Kidney (tissue), 14 donors: ENCODE data around the gene CD320. TPM values are rescaled to one million over a fixed set of nuclear protein-coding genes. Genes with fewer than 3 reads are reported as not detected.
A peak's percentile ranks its signal among the peaks of the same experiment; 100 is the strongest.

Experiments
- DNase-seq, 5 donors: peaks; one replicate each; pipeline ENCODE4 v3.0.0-alpha.2; 2013 to 2020
- FAIRE-seq: peaks from 2 replicates; lab custom pipeline; 2012; peaks lifted over from hg19 to GRCh38; lab: Jason Lieb, UNC
- H3K27ac ChIP-seq, 2 donors: one replicate each; pipeline ENCODE4 v1.7.0; 2013; ENCODE audit warnings: low read depth in 2 of 2, low read length in 2 of 2, inconsistent platforms in 1 of 2
- H3K27me3 ChIP-seq: one replicate; pipeline ENCODE4 v1.7.1; 2013; ENCODE audit warnings: low read length, inconsistent platforms; ENCODE audit not compliant: control insufficient read depth, insufficient read depth
- H3K36me3 ChIP-seq, 3 donors: one replicate each; pipeline versions ENCODE4 v1.7.0 to v1.7.1; 2013; ENCODE audit warnings: low read length in 3 of 3, control low read depth in 1 of 3, inconsistent platforms in 1 of 3; ENCODE audit not compliant: insufficient read depth in 3 of 3, control insufficient read depth in 2 of 3
- H3K4me1 ChIP-seq, 3 donors: one replicate each; pipeline versions ENCODE4 v1.7.0 to v1.7.1; 2013; ENCODE audit warnings: low read length in 3 of 3, inconsistent platforms in 1 of 3, low read depth in 1 of 3; ENCODE audit not compliant: control insufficient read depth in 2 of 3, insufficient read depth in 2 of 3
- H3K4me3 ChIP-seq, 3 donors: one replicate each; pipeline versions ENCODE4 v1.7.0 to v1.8.1; 2013; ENCODE audit warnings: low read length in 3 of 3, control low read depth in 1 of 3, inconsistent platforms in 1 of 3
- H3K9ac ChIP-seq, 3 donors: one replicate each; pipeline versions ENCODE4 v1.7.0 to v1.7.1; 2013; ENCODE audit warnings: low read length in 3 of 3, control low read depth in 1 of 3, inconsistent platforms in 1 of 3
- H3K9me3 ChIP-seq, 3 donors: one replicate each; pipeline versions ENCODE4 v1.7.0 to v1.7.1; 2013; ENCODE audit warnings: low read length in 3 of 3, control low read depth in 1 of 3, inconsistent platforms in 1 of 3; ENCODE audit not compliant: control insufficient read depth in 2 of 3, insufficient read depth in 1 of 3
- CTCF ChIP-seq: IDR thresholded peaks from 3 replicates; pipeline ENCODE4 v1.5.1; 2012; ENCODE audit warnings: mild to moderate bottlenecking, moderate library complexity, borderline replicate concordance; ENCODE audit not compliant: insufficient read depth; ENCODE audit errors: extremely low read depth
- intact Hi-C: fragments of 100-400 bp; cut with DNase I; formaldehyde crosslinking; loops from one replicate; pipeline ENCODE4 v1.11.1; 2022
- polyA plus RNA-seq: library from polyadenylated mRNA; stranded (reverse); fragments of 350-450 nt; fragmentation: Illumina TruSeq; extraction: RNeasy Lipid Tissue Mini Kit (QIAGEN cat#74804); gene quantifications from one replicate; pipeline ENCODE4 v1.2.3, GENCODE V29; 2014; ENCODE audit warnings: low read depth, low replicate concordance; ENCODE audit not compliant: insufficient read depth
- total RNA-seq: library from RNA; stranded (reverse); fragmentation: NEBNext Ultra II Directional; extraction: Animal tissue kit (Norgen Biotek cat#: 25700); gene quantifications from one replicate; pipeline ENCODE4 v1.2.1, GENCODE V29; 2021
- donor health status: control.
- donor health status: control.
- donor health status: control.
- donor health status: control.
- donor health status: control.
- donor health status: DM: yes; HTN: yes; CAD: no.
- donor health status: Normal renal cell carcinoma (clear cell type).

The CD320 gene
- total and polyA plus RNA-seq, 2 donors from 2014 or later = 26.1 to 63.1 TPM

GRCh38 chr19:8255426-8256125, 52.6 kb downstream of the CD320 start:
- intact Hi-C loops = loop anchor here (5.0 kb wide), 1 partner anchor 103 kb away; no protein-coding TSS in a partner anchor
- Histone ChIP-seq H3K27me3 (no peaks in the 10 kb centered on the region), H3K36me3 (peaks cover 5 to 10% (median 8%) of the 10 kb centered on the region in 3 donors), H3K9me3 (no peaks in the 10 kb centered on the region), H3K9ac (no peak overlapping the region), H3K4me1 (no peaks in the 10 kb centered on the region), H3K4me3 (no peak overlapping the region), H3K27ac (no peak overlapping the region)
- no peak for FAIRE-seq
- no peak for TF ChIP-seq CTCF
- peak in 1 of 5 donors; percentile 24 for DNase-seq

DNA sequence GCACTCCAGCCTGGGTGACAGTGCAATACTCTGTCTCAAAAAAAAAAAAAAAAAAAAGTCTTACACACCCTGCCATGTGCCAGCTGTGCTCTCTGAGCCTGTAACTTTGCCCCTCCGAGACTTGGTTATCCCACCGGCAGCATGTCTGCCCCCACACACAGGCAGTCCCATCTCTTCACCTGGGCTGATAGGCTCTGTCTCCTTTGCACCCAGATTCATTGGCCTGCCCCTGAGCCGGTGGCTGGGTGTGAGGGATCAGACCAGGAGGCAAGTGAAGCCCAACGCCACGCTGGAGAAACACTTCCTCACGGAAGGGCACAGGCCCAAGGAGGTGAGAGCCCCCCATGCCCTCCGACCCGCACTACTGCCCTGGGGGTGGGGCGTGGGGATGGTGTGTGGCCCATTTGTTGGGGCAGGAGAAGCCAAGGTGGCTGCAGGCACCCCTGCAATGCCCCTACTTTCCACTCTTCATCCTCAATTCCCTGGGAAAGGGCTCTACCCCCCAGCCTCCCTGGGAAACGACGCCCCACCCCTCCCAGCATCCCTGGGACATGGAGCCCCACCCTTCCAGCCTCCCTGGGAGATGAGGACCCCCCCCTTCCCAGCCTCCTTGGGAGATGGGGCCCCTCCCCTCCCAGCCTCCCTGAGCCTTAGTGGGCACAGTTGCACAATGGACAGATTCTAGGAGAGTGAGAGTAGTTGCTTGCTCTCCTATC, 53.7 kb downstream of the CD320 start:
- H3K9me3 ChIP-seq = no peaks in the 10 kb centered on the region
- no peaks in the 10 kb centered on the region for H3K4me1 ChIP-seq
- H3K27me3 ChIP-seq = no peaks in the 10 kb centered on the region
- no peak overlapping the region for H3K4me3 ChIP-seq
- TF ChIP-seq CTCF = no peak
- H3K27ac ChIP-seq = no peak overlapping the region
- intact Hi-C loops = loop anchor here (5.0 kb wide), 1 partner anchor 102 kb away; no protein-coding TSS in a partner anchor
- peak in 1 of 5 donors; percentile 28 for DNase-seq
- FAIRE-seq = no peak
- no peak overlapping the region for H3K9ac ChIP-seq
- H3K36me3 ChIP-seq = peaks cover 5 to 10% (median 8%) of the 10 kb centered on the region in 3 donors

GRCh38 chr19:8253678-8254077, 54.5 kb downstream of the CD320 start:
- intact Hi-C loops = no loop called here
- FAIRE-seq (no peak), DNase-seq (no peak)
- H3K9me3 ChIP-seq = no peaks in the 10 kb centered on the region
- no peak overlapping the region for H3K9ac ChIP-seq
- H3K4me3 ChIP-seq = no peak overlapping the region
- no peak for TF ChIP-seq CTCF
- peaks cover 5 to 10% (median 8%) of the 10 kb centered on the region in 3 donors for H3K36me3 ChIP-seq
- no peak overlapping the region for H3K27ac ChIP-seq
- no peaks in the 10 kb centered on the region for H3K4me1 ChIP-seq
- H3K27me3 ChIP-seq = no peaks in the 10 kb centered on the region
